ENCODE results near the gene ELOVL3. TPM values are rescaled to one million over a fixed set of nuclear protein-coding genes. Genes with fewer than 3 reads are reported as not detected.
"Not testable (repeated sequence)": the region's sequence is repeated elsewhere in the genome, so short reads cannot be mapped to it uniquely, and the experiment has no call there.

ELOVL3 gene, protein sequence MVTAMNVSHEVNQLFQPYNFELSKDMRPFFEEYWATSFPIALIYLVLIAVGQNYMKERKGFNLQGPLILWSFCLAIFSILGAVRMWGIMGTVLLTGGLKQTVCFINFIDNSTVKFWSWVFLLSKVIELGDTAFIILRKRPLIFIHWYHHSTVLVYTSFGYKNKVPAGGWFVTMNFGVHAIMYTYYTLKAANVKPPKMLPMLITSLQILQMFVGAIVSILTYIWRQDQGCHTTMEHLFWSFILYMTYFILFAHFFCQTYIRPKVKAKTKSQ
- under 1 TPM in 1 of 2 donors, not detected in 1; 0.39 TPM for total RNA-seq

DNA sequence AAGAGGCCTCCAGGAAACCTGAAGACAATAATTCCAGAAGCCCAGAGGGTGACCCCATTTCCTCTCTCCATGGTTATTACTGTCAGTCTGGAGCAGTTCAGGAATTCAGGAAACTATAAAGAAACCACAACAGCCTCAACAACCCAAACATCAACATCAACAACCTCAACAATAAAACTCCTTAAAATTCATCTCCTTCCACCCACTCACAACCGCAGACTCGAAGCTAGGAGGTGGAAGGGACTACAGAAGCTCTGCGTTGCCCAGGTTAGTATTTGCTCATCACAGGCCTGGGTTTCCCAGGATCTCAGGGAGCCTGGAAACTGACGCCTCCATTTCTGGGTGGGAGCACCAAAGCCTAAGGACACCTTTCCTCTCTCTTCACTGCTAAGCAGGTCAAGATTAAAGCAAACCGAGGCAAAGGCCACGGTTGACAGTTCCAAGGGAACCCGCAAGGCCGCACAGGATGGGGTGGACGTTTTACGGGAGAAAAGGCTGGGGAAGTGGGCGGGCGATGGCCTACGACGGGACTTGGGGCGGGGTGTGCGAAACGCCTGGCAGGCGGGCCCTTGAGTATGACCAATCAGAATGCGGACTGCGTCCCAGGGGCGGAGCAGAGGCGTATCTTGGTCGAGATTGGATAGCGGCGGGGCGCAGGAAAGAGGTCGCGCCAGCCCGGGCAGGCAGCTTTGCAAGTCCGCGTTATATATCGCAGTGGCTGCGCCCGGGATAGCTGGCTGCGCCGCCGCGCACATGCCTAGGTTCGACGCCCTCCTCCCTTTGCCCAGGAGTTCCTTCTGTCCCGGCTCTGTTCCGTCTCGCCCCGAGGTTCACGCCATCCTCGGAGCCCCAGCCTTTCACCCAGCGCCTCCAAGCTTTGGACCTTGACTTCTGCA is at the start of gene ELOVL3:
Gene ELOVL3, plus strand, starts transcription at position 654 of the 896 bp plus-strand sequence. CDS start 250 bp downstream, outside the sequence.
- Histone ChIP-seq H3K4me1 (peaks cover 0 to 27% of the 10 kb centered on the region in 2 donors), H3K9me3 (no peaks in the 10 kb centered on the region), H3K4me3 (peak within 1 kb of the TSS; percentile 17 to 45), H3K27ac (peak within 1 kb of the TSS; percentile 66 to 73), H3K36me3 (no peaks in the 10 kb centered on the region), H3K27me3 (peaks cover 1 to 4% of the 10 kb centered on the region in 2 donors)
- DNase-seq (ENCODE audit: low spot score) = peak; percentile 97
- TF ChIP-seq, protein P1, sequence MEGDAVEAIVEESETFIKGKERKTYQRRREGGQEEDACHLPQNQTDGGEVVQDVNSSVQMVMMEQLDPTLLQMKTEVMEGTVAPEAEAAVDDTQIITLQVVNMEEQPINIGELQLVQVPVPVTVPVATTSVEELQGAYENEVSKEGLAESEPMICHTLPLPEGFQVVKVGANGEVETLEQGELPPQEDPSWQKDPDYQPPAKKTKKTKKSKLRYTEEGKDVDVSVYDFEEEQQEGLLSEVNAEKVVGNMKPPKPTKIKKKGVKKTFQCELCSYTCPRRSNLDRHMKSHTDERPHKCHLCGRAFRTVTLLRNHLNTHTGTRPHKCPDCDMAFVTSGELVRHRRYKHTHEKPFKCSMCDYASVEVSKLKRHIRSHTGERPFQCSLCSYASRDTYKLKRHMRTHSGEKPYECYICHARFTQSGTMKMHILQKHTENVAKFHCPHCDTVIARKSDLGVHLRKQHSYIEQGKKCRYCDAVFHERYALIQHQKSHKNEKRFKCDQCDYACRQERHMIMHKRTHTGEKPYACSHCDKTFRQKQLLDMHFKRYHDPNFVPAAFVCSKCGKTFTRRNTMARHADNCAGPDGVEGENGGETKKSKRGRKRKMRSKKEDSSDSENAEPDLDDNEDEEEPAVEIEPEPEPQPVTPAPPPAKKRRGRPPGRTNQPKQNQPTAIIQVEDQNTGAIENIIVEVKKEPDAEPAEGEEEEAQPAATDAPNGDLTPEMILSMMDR (IDR thresholded peaks at IDR 0.05) = no peak

DNA sequence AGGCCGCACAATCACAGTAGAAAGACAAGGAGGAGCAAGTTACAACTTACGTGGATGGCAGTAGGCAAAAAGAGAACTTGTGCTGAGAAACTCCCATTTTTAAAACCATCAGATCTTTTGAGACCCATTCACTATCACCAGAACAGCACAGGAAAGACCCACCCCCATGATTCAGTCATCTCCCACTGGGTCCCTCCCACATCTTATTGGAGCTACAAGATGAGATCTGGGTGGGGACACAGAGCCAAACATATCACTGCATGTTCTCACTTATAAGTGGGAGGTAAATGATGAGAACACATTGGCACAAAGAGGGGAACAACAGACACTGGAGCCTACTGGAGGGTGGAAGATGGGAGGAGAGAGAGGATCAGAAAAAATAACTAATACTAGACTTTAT is 41.5 kb upstream of the ELOVL3 start:
- TF ChIP-seq, protein P1 (IDR thresholded peaks at IDR 0.05) = no peak
- H3K4me3 ChIP-seq = no peak overlapping the region

DNA sequence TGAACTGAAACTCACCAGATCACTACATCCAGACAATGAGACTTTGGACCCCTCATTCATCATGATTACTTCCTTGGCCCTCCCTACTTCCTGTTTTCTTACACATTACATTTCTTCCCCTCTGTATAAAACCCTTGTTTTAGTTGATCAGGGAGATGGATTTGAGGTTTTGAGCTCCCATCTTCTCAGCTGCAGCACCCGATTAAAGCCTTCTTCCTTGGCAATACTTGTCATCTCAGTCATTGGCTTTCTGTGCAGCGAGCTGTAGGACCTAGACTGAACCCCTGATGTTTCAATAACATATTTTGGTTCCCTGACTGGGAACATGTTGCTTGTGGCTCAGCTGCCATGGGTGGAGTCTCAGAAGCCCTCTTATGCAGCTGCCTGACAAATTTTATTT is 40.8 kb upstream of the ELOVL3 start:
- Histone ChIP-seq H3K4me3 (no peak overlapping the region), H3K4me1 (no peaks in the 10 kb centered on the region), H3K36me3 (no peaks in the 10 kb centered on the region), H3K27me3 (no peaks in the 10 kb centered on the region), H3K9me3 (no peaks in the 10 kb centered on the region), H3K27ac (no peak overlapping the region)
- DNase-seq (ENCODE audit: low spot score) = no peak
- TF ChIP-seq, protein P1 (IDR thresholded peaks at IDR 0.05) = no peak

More for the DNA sequence above, 41.5 kb upstream of the ELOVL3 start:
- Histone ChIP-seq H3K27ac (no peak overlapping the region), H3K4me1 (no peaks in the 10 kb centered on the region), H3K9me3 (no peaks in the 10 kb centered on the region), H3K36me3 (no peaks in the 10 kb centered on the region), H3K27me3 (no peaks in the 10 kb centered on the region)
- no peak for DNase-seq (ENCODE audit: low spot score)

DNA sequence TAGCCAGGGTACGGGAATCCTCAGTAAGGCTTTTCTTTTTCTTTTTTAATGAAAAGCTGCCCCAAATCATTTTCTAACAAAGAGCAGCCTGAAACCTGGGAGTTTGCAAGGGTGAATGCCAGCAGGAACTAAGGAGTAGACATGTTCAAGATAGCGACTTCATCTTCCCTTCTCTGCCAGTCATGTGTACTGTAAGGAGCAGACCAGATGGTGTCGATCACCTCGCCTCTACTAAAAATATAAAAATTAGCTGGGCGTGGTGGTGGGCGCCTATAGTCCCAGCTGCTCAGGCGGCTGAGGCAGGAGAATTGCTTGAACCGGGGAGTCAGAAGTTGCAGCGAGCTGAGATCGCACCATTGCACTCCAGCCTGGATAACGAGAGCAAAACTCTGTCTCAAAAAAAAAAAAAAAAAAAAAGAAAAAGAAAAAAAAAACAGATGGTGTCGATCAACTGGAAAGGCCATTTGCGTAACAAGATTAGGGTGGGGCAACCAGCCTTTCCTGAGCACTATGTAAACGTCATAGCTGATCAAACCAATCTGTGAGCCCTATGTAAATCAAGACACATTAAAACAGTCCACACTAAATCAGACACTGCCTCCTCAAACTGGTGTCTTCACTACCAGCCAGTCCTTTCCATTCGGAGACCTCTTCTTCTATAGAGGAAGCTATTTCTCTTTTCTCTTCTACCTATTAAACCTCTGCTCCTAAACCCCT is 40.1 kb upstream of the ELOVL3 start:
- Histone ChIP-seq H3K9me3 (no peaks in the 10 kb centered on the region), H3K27ac (peak overlapping the region in 1 of 2 donors; percentile 31), H3K27me3 (no peaks in the 10 kb centered on the region), H3K4me3 (no peak overlapping the region), H3K36me3 (no peaks in the 10 kb centered on the region), H3K4me1 (no peaks in the 10 kb centered on the region)
- no peak for DNase-seq (ENCODE audit: low spot score)
- TF ChIP-seq, protein P1 (IDR thresholded peaks at IDR 0.05) = no peak

DNA sequence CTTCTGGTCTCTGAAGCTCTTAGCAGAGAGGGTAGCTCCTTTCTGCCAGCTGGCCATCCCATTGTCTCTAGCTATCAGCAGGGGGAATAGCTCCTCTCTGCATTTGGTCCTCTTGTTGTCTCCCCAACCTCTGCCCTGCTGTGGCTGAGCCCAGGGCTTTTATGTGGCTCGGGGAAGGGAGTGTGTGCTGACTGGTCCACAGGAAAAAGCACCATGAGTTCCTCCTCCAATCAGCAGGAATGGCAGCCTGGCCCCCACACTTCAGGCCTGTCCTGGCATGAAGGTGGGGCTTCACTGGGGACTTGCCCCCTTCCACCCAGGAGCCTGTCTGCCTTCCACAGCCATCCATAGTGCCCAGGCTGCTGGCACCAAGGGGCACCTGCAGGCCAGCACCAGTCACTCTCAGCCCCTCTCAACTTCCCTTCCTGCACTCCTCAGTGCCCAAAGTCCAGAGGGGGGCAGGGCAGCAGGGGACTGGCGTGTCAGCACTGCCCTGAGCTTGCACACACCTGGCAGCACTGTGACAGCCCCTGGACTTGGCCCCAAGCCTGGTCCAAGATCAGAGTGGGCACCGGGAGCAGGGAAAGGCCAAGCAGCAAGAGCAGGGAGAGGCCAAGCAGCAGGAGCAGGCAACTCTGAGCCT is 37.7 kb upstream of the ELOVL3 start:
- H3K27me3 ChIP-seq = no peaks in the 10 kb centered on the region
- H3K36me3 ChIP-seq = no peaks in the 10 kb centered on the region
- TF ChIP-seq, protein P1 (IDR thresholded peaks at IDR 0.05) = no peak
- H3K4me1 ChIP-seq = no peaks in the 10 kb centered on the region
- no peak overlapping the region for H3K27ac ChIP-seq
- no peak overlapping the region for H3K4me3 ChIP-seq
- no peaks in the 10 kb centered on the region for H3K9me3 ChIP-seq
- DNase-seq (ENCODE audit: low spot score) = no peak

DNA sequence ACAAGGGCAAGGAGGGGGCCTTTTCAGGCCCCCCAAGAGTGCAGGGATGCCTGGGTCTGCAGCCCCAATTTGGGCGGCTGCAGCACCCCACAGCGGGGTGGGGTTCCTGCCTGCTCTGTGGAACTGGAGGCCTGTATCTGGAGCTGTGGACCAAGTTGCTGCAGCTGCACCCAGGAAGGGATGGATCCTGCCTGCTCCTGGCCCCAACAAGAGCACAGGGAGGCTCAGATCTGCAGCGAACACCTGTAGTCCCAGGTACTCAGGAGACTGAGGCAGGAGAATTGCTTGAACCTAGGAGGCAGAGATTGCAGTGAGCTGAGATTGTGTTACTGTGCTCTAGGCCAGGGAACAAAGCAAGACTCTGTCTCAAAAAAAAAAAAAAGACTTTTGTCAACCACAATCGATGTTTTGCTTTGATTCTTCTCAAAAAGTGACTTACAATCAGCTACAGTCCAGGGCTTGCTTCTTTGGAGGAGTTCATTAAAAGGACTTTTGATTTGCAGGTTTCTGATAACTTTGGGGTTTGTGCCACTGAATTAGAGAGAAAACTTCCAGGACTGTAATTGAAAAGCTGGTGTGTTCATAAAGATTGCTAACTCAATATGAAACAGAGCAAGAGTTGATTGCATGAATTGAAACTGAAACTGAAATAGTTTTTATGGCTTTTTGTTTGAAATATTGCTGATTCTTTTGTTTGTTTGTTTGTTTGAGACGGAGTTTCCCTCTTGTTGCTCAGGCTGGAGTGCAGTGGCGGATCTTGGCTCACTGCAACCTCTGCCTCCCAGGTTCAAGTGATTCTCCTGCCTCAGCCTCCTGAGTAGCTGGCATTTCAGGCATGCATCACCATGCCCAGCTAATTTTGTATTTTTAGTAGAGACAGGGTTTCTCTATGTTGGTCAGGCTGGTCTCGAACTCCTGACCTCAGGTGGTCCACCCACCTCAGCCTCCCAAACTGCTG is 36.9 kb upstream of the ELOVL3 start:
- H3K4me3 ChIP-seq; H3K4me1 ChIP-seq; H3K27me3 ChIP-seq; H3K27ac ChIP-seq; H3K9me3 ChIP-seq; DNase-seq (ENCODE audit: low spot score); H3K36me3 ChIP-seq: not testable (repeated sequence)
